Measurements from ENCODE around the gene RPL7L1. TPM values are rescaled to one million over a fixed set of nuclear protein-coding genes. Genes with fewer than 3 reads are reported as not detected.

The RPL7L1 gene
- total and polyA plus RNA-seq, 2 of the 13 experiments (the other 11 are each of a cell fraction or from before 2014, with no cell fraction given), result 51.6 to 179 TPM

DNA sequence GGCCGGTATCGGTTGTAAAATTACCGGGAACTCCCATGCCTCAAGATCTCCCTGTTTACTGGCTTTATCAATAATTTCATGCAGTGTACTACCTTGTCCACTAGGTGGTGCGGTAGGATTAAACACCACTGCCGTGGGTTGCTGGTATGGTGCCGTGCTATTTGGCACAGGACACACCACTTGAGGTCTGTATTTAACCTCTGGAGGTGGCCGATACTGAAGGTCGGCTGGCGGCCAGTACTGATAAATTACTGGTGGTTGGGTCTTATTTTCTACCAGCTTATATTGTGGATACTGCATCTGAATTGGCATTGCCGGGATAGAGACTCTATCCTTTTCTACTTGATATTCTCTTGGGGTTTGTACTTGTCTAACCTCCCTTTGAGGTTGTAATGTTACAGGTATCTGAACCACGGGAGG is 22.1 kb downstream of the RPL7L1 start (continued):
- TF ChIP-seq SIX4 (CRISPR knock-in tag; IDR thresholded peaks at IDR 0.05) (no peak), CC2D1A (CRISPR knock-in tag; IDR thresholded peaks at IDR 0.05) (peak; percentile 74; the same call in 1 of the 2 replicates), ZNF720 (CRISPR knock-in tag; IDR thresholded peaks at IDR 0.05) (no peak), HOXA9 (CRISPR knock-in tag; IDR thresholded peaks at IDR 0.05; ENCODE audit: borderline replicate concordance) (no peak), ZNF616 (CRISPR knock-in tag; IDR thresholded peaks at IDR 0.05; ENCODE audit: low read depth) (no peak), ZSCAN12 (CRISPR knock-in tag; IDR thresholded peaks at IDR 0.05) (no peak), MXI1 (IDR thresholded peaks at IDR 0.05; ENCODE audit: borderline replicate concordance, low read depth, low read length) (peak; percentile 55; the same call in 1 of the 3 replicates), ZNF607 (CRISPR knock-in tag; IDR thresholded peaks at IDR 0.05; ENCODE audit: borderline replicate concordance) (peak; percentile 37; the same call in 1 of the 2 replicates), ETV5 (CRISPR knock-in tag; IDR thresholded peaks at IDR 0.05; ENCODE audit: borderline replicate concordance) (peak; percentile 49; the same call in 1 of the 2 replicates), RFXAP (CRISPR knock-in tag; IDR thresholded peaks at IDR 0.05; ENCODE audit: borderline replicate concordance) (peak; percentile 24; the same call in 1 of the 2 replicates), HMG20B (CRISPR knock-in tag; conservative IDR thresholded peaks at IDR 0.05) (no peak), RXRA (CRISPR knock-in tag; IDR thresholded peaks at IDR 0.05) (peak; percentile 61; the same call in 1 of the 2 replicates), SSRP1 (CRISPR knock-in tag; IDR thresholded peaks at IDR 0.05) (no peak), ZNF564 (CRISPR knock-in tag; IDR thresholded peaks at IDR 0.05) (no peak), KLF16 (CRISPR knock-in tag; IDR thresholded peaks at IDR 0.05) (0 out of 4 replicates have a peak, but pooled peaks of 1 of the 2 experiments have one; percentile 68), THAP11 (CRISPR knock-in tag; IDR thresholded peaks at IDR 0.05) (peak; percentile 83), ZBTB7B (CRISPR knock-in tag; IDR thresholded peaks at IDR 0.05) (no peak; the same call in 1 of the 2 replicates), XRCC5 (optimal IDR thresholded peaks at IDR 0.05; ENCODE audit: low read length) (peak; percentile 27), ARID2 (CRISPR knock-in tag; IDR thresholded peaks at IDR 0.05; ENCODE audit: borderline replicate concordance) (no peak), NAIF1 (CRISPR knock-in tag; IDR thresholded peaks at IDR 0.05; ENCODE audit: borderline replicate concordance) (no peak), ZNF263 (CRISPR knock-in tag; IDR thresholded peaks at IDR 0.05) (no peak), KDM3A (CRISPR knock-in tag; IDR thresholded peaks at IDR 0.05; ENCODE audit: low read depth) (peak; percentile 73; the same call in 1 of the 2 replicates), NFIC (IDR thresholded peaks at IDR 0.05; ENCODE audit: low read length) (no peak), SMAD3 (CRISPR knock-in tag; IDR thresholded peaks at IDR 0.05) (peak; percentile 62; the same call in 1 of the 2 replicates), SMC3 (IDR thresholded peaks at IDR 0.05; ENCODE audit: low read length) (peak; percentile 92), KLF11 (CRISPR knock-in tag; IDR thresholded peaks at IDR 0.05) (peak; percentile 43; the same call in 1 of the 2 replicates), ZNF235 (CRISPR knock-in tag; IDR thresholded peaks at IDR 0.05; ENCODE audit: borderline replicate concordance) (no peak), PRPF4 (IDR thresholded peaks at IDR 0.05; ENCODE audit: low read depth, low read length, poor library complexity, severe bottlenecking) (no peak), ATF7-NPFF (CRISPR knock-in tag; IDR thresholded peaks at IDR 0.05; ENCODE audit: low read depth) (0 out of 2 replicates have a peak, but pooled peaks have one; percentile 27)
- TF ChIP-seq, protein P1, sequence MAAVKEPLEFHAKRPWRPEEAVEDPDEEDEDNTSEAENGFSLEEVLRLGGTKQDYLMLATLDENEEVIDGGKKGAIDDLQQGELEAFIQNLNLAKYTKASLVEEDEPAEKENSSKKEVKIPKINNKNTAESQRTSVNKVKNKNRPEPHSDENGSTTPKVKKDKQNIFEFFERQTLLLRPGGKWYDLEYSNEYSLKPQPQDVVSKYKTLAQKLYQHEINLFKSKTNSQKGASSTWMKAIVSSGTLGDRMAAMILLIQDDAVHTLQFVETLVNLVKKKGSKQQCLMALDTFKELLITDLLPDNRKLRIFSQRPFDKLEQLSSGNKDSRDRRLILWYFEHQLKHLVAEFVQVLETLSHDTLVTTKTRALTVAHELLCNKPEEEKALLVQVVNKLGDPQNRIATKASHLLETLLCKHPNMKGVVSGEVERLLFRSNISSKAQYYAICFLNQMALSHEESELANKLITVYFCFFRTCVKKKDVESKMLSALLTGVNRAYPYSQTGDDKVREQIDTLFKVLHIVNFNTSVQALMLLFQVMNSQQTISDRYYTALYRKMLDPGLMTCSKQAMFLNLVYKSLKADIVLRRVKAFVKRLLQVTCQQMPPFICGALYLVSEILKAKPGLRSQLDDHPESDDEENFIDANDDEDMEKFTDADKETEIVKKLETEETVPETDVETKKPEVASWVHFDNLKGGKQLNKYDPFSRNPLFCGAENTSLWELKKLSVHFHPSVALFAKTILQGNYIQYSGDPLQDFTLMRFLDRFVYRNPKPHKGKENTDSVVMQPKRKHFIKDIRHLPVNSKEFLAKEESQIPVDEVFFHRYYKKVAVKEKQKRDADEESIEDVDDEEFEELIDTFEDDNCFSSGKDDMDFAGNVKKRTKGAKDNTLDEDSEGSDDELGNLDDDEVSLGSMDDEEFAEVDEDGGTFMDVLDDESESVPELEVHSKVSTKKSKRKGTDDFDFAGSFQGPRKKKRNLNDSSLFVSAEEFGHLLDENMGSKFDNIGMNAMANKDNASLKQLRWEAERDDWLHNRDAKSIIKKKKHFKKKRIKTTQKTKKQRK (IDR thresholded peaks at IDR 0.05; ENCODE audit: low read length), result no peak
- TF ChIP-seq, protein P2, sequence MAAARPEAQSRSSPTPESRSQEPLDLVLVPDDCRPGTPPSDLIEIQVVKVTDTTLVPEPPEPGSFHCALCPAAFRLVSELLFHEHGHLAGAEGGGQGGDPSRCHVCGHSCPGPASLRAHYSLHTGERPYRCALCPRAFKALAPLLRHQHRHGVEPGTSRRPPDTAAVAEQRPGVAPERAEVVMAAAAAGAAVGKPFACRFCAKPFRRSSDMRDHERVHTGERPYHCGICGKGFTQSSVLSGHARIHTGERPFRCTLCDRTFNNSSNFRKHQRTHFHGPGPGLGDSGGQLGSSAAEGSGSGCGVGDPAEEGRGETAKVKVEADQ (CRISPR knock-in tag; IDR thresholded peaks at IDR 0.05; ENCODE audit: borderline replicate concordance), result no peak
